Liver (tissue), 3 donors: ENCODE data around the gene NUDT16L1.
A peak's percentile ranks its signal among the peaks of the same experiment; 100 is the strongest.

Experiments used
- EGR1 ChIP-seq, 2 donors: IDR thresholded peaks; 2 replicates each; pipeline ENCODE4 v1.6.1; 2016 to 2018; ENCODE audit warnings: antibody characterized with exemption in 2 of 2, low read depth in 2 of 2
- FOXA1 ChIP-seq: IDR thresholded peaks from 2 replicates; pipeline ENCODE4 v1.6.1; 2016; ENCODE audit warnings: antibody characterized with exemption
- JUND ChIP-seq, 2 donors: IDR thresholded peaks; 2 replicates each; pipeline ENCODE4 v1.6.1; 2016; ENCODE audit warnings: antibody characterized with exemption in 2 of 2
- RAD21 ChIP-seq, 2 donors: IDR thresholded peaks; 2 replicates each; pipeline ENCODE4 v1.6.1; 2016; ENCODE audit warnings: antibody characterized with exemption in 2 of 2, mild to moderate bottlenecking in 2 of 2
- RXRA ChIP-seq, 2 donors: IDR thresholded peaks; 2 replicates each; pipeline ENCODE4 v1.6.1; 2017 to 2018; ENCODE audit warnings: antibody characterized with exemption in 2 of 2, mild to moderate bottlenecking in 1 of 2
- SP1 ChIP-seq: IDR thresholded peaks from 2 replicates; pipeline ENCODE4 v1.6.1; 2018; ENCODE audit warnings: antibody characterized with exemption, mild to moderate bottlenecking
- TAF1 ChIP-seq: conservative IDR thresholded peaks from 2 replicates; pipeline ENCODE4 v1.6.1; 2016; ENCODE audit warnings: antibody characterized with exemption, mild to moderate bottlenecking
- YY1 ChIP-seq: IDR thresholded peaks from 2 replicates; pipeline ENCODE4 v1.6.1; 2016; ENCODE audit warnings: antibody characterized with exemption, mild to moderate bottlenecking
- TF ChIP-seq, protein P1 (sequence below): fragments of 150-350 bp; IDR thresholded peaks from 2 replicates; pipeline ENCODE4 v1.5.1; 2017; ENCODE audit warnings: improper control_type of control experiment, low read depth, low read length; ENCODE audit not compliant: missing input control
- TF ChIP-seq, protein P2 (sequence below): IDR thresholded peaks from 2 replicates; pipeline ENCODE4 v1.6.1; 2016; ENCODE audit warnings: antibody characterized with exemption, mild to moderate bottlenecking
- TF ChIP-seq, protein P3 (sequence below): IDR thresholded peaks from 2 replicates; pipeline ENCODE4 v1.6.1; 2016; ENCODE audit warnings: antibody characterized with exemption
- TF ChIP-seq, protein P4 (sequence below): IDR thresholded peaks from 2 replicates; pipeline ENCODE4 v1.6.1; 2016; ENCODE audit warnings: antibody characterized with exemption
- TF ChIP-seq, protein P5 (sequence below): IDR thresholded peaks from 2 replicates; pipeline ENCODE4 v1.6.1; 2016; ENCODE audit warnings: antibody characterized with exemption
- donor health status: healthy.
- donor health status: healthy.

DNA sequence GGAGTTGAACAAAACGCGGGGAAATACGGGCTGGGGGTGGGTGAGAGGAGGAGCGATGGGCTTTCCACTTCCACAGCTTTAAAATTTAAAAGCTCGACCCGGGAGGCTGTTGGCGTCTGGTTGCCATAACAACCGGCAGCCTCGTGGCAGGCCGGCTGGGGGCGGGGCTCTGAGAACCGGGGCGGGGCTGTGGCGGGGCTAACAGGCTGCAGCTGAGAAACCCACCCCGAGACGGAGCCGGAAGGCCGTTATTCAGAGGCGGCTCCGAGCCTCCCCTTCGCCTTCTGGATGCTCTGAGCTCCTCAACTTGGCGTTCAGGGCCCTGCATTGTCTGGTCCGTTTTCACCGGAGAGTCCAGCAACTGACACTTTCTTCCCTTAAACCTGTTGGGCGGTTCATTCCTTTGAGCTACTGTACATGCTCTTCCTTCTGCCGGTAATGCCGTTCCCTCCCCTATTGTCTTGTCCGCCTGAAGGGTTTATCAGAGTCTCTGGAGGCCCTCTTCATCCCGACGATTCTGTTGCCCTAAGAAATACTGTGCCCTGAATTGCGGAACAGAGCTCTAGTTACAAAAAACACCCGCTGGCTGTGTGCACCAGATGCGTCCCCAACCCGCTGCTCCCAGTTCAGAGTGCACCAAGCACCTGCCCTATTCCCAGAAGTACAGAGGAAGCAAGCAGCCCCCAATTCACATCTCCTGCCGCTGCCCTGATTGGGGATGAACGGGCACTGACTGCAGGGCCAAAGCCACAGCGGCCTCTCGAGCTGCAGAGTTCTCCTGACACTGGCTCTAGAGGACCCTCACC is 41.6 kb downstream of the NUDT16L1 start:
- peak in 1 of 2 donors; percentile 5 for TF ChIP-seq RXRA (IDR thresholded peaks at IDR 0.05)
- TF ChIP-seq, protein P1, sequence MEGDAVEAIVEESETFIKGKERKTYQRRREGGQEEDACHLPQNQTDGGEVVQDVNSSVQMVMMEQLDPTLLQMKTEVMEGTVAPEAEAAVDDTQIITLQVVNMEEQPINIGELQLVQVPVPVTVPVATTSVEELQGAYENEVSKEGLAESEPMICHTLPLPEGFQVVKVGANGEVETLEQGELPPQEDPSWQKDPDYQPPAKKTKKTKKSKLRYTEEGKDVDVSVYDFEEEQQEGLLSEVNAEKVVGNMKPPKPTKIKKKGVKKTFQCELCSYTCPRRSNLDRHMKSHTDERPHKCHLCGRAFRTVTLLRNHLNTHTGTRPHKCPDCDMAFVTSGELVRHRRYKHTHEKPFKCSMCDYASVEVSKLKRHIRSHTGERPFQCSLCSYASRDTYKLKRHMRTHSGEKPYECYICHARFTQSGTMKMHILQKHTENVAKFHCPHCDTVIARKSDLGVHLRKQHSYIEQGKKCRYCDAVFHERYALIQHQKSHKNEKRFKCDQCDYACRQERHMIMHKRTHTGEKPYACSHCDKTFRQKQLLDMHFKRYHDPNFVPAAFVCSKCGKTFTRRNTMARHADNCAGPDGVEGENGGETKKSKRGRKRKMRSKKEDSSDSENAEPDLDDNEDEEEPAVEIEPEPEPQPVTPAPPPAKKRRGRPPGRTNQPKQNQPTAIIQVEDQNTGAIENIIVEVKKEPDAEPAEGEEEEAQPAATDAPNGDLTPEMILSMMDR, result no peak
- no peak for TF ChIP-seq RAD21 (IDR thresholded peaks at IDR 0.05)
- no peak for TF ChIP-seq TAF1
- TF ChIP-seq, protein P2, sequence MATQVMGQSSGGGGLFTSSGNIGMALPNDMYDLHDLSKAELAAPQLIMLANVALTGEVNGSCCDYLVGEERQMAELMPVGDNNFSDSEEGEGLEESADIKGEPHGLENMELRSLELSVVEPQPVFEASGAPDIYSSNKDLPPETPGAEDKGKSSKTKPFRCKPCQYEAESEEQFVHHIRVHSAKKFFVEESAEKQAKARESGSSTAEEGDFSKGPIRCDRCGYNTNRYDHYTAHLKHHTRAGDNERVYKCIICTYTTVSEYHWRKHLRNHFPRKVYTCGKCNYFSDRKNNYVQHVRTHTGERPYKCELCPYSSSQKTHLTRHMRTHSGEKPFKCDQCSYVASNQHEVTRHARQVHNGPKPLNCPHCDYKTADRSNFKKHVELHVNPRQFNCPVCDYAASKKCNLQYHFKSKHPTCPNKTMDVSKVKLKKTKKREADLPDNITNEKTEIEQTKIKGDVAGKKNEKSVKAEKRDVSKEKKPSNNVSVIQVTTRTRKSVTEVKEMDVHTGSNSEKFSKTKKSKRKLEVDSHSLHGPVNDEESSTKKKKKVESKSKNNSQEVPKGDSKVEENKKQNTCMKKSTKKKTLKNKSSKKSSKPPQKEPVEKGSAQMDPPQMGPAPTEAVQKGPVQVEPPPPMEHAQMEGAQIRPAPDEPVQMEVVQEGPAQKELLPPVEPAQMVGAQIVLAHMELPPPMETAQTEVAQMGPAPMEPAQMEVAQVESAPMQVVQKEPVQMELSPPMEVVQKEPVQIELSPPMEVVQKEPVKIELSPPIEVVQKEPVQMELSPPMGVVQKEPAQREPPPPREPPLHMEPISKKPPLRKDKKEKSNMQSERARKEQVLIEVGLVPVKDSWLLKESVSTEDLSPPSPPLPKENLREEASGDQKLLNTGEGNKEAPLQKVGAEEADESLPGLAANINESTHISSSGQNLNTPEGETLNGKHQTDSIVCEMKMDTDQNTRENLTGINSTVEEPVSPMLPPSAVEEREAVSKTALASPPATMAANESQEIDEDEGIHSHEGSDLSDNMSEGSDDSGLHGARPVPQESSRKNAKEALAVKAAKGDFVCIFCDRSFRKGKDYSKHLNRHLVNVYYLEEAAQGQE, result no peak
- no peak for TF ChIP-seq YY1
- TF ChIP-seq SP1, result peak; percentile 10
- TF ChIP-seq JUND (IDR thresholded peaks at IDR 0.05), result no peak
- TF ChIP-seq, protein P3, sequence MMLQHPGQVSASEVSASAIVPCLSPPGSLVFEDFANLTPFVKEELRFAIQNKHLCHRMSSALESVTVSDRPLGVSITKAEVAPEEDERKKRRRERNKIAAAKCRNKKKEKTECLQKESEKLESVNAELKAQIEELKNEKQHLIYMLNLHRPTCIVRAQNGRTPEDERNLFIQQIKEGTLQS, result no peak
- no peak for TF ChIP-seq EGR1 (IDR thresholded peaks at IDR 0.05; ENCODE audit: low read depth in 2 of 2)
- TF ChIP-seq, protein P4, sequence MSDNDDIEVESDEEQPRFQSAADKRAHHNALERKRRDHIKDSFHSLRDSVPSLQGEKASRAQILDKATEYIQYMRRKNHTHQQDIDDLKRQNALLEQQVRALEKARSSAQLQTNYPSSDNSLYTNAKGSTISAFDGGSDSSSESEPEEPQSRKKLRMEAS, result no peak
- TF ChIP-seq, protein P5, sequence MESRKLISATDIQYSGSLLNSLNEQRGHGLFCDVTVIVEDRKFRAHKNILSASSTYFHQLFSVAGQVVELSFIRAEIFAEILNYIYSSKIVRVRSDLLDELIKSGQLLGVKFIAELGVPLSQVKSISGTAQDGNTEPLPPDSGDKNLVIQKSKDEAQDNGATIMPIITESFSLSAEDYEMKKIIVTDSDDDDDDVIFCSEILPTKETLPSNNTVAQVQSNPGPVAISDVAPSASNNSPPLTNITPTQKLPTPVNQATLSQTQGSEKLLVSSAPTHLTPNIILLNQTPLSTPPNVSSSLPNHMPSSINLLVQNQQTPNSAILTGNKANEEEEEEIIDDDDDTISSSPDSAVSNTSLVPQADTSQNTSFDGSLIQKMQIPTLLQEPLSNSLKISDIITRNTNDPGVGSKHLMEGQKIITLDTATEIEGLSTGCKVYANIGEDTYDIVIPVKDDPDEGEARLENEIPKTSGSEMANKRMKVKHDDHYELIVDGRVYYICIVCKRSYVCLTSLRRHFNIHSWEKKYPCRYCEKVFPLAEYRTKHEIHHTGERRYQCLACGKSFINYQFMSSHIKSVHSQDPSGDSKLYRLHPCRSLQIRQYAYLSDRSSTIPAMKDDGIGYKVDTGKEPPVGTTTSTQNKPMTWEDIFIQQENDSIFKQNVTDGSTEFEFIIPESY, result no peak
- TF ChIP-seq FOXA1, result no peak
